ENCODE results near the gene BNIP3.
"Not testable (repeated sequence)": the region's sequence is repeated elsewhere in the genome, so short reads cannot be mapped to it uniquely, and the experiment has no call there.

Gene BNIP3

GRCh38 chr10:131977323-131978096 lies 4.2 kb downstream of the BNIP3 start:
- ATAC-seq = no peak

GRCh38 chr10:131975796-131976195 lies 5.9 kb downstream of the BNIP3 start:
- ATAC-seq = no peak

- ATAC-seq = no peak
Observed at GRCh38 chr10:131975003-131975402, 6.7 kb downstream of the BNIP3 start.

- no peak for ATAC-seq
Observed at GRCh38 chr10:131974034-131974817, 7.5 kb downstream of the BNIP3 start.

GRCh38 chr10:131973160-131973951 lies 8.4 kb downstream of the BNIP3 start:
- peak; percentile 8 to 10 for ATAC-seq

- peak; percentile 64 to 75 for ATAC-seq
Observed at GRCh38 chr10:131972474-131973071, 9.2 kb downstream of the BNIP3 start.

GRCh38 chr10:131971591-131971990 lies 10.1 kb downstream of the BNIP3 start:
- ATAC-seq = no peak

GRCh38 chr10:131970946-131971345 lies 10.8 kb downstream of the BNIP3 start:
- no peak for ATAC-seq

DNA sequence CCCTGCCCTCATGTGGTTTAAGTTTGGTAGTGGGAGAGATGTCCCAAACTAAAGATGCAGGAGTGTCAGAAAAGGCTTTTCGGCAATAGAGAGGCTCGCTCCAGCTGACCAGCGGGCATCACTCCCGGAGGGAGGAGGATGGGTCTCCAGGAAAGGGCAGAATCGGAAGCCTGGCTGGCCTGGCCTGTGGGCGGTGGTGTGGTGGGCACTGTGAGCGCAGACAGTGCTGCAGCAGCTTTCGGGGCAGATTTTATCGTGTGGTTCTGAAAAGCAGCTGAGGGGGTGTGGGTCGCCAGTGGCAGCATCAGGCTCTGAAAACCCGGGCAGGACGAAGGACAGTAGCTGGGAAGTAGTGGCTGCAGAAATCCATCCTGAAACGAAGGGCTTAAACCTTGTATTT lies 12.8 kb downstream of the BNIP3 start:
- no peak for ATAC-seq

DNA sequence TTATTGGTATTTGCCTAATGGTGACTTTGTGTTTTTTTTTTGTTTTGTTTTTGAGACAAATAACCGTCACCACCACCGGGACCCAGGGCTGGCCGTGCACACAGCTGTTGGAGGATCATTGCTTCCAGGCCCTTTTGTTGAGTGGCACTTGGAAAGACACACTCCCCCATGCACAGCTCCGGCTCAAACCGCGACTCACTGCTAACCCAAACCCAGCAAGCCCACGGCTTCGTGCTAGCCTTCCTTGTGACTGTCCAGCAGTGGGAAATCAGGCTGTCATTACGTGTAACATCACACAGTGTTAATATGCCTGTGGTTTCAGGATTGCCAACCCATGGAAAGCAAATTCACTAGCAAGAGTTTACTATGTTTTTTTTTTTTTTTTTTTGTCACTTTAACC lies 17.4 kb downstream of the BNIP3 start:
- ATAC-seq = no peak

DNA sequence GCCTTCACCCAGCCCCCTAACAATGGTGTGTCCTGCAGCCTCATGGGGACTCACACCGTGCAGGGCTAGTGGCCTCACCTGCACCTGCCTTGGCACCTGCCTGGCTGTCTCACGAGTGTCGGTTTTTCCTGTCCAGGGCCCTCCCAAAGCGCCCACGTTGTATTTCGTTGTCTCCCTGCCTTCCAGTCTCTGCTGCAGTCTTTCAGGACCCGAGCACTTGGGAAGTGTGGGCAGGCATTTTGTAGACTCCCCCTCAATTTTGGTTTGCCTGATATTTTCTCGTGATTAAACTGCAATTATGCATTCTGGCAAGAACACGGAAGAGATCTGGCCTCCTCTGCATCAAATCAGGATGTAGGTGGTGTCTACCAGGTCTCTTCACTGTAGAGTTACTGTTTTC lies 17.9 kb downstream of the BNIP3 start:
- no peak for ATAC-seq

DNA sequence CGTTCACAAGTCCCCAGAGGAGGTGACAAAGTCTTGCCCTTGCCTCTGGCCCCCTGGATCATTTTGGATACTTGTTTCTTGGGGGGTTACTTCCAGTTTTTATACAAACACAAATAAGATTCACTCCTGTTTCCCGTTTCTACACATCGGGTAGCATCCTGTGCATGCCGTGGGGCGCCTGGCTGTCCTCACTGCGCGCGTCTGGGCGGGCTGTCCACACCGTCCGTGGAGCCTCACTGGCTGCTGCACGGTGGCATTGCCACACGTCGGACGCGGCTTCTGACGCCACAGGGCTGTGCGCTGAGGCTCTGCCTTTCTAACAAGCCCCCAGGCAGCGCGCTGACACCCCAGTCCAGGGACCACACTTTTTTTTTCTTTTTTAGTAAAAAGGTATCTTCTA lies 18.4 kb downstream of the BNIP3 start:
- no peak for ATAC-seq

- no peak for ATAC-seq
Observed at GRCh38 chr10:131961777-131962662, 19.7 kb downstream of the BNIP3 start.

DNA sequence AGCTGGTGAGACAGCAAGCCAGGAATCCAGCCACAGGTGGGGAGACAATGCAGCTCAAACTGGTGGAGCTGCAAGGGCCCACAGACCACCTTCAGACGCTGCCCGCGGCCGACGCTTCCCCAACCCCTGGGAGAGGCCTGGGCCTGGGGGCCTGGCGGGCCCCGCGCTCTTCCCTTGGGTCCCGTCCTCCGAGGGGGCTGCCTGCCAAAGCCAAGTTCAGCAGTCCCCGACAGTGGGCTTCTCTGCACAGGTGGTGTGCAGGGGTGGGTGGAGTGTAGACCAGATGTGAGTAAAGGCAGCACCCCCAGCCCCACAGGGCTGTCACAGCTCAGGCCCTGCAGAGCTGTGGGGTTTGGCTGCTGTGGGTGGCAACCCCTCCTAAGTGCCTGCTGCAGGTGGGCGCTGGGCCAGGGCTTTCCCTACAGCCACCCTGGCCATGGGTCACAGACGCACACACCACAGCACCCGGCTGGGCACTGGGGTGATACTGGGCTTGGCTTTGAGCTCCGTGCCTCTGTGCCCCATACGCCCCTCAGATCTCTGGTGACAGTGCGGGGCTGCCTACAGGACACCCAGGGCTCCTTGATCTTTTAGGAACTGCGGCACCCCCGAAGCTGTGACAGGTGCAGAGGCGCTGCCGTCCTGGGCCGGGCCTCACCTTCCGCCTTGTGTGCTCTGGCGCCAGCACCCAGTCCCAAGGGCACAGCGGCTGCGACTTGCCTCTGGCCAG lies 20.5 kb downstream of the BNIP3 start:
- ATAC-seq = peak in 1 of 2 donors; percentile 9

DNA sequence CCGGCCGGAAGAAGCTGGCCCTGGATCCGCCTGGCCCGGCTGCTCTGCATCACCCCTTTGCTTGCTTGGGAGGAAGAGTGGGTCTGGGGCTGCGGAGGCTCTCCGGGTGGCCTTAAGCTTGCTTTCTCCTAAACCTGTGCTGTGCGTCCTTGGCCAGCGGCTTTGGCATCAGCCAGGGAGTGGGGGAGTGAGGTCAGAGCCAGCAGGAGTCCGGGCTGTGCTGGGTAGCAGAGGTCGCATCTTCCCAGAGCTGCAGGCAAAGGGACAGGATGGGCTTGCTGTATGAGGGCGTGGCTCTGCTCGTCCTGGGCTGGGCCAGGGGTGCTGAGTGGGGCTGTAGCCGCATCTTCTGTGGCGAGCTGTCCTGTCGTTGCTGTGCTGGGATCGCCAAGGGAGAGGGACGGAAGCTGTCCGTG lies 21.1 kb downstream of the BNIP3 start:
- no peak for ATAC-seq

GRCh38 chr10:131959841-131960240 lies 21.9 kb downstream of the BNIP3 start:
- ATAC-seq = no peak

DNA sequence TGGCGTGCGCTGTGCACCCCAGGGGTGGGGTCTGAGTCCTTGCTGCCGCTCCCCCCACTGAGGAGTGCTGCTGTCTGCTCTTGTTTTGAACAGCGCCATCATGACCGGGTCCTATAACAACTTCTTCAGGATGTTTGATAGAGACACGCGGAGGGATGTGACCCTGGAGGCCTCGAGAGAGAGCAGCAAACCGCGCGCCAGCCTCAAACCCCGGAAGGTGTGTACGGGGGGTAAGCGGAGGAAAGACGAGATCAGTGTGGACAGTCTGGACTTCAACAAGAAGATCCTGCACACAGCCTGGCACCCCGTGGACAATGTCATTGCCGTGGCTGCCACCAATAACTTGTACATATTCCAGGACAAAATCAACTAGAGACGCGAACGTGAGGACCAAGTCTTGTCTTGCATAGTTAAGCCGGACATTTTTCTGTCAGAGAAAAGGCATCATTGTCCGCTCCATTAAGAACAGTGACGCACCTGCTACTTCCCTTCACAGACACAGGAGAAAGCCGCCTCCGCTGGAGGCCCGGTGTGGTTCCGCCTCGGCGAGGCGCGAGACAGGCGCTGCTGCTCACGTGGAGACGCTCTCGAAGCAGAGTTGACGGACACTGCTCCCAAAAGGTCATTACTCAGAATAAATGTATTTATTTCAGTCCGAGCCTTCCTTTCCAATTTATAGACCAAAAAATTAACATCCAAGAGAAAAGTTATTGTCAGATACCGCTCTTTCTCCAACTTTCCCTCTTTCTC lies 26.0 kb downstream of the BNIP3 start:
- no peak for ATAC-seq

GRCh38 chr10:131954356-131954965 lies 27.3 kb downstream of the BNIP3 start:
- ATAC-seq = no peak

DNA sequence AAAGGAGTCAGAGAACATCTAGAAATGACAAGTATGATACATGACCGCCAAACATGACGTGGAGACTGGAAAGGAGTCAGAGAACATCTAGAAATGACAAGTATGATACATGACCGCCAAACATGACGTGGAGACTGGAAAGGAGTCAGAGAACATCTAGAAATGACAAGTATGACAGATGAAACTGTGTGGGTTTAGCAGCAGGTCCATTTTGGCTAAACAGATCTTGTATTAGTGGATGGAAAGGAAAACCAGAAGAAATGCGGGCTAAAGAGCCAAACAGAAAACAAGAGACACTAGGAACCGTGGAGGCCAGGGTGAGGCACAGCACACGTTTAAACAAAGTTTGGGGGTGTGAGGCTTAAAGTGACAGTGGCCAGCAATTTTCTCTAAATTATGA lies 31.8 kb downstream of the BNIP3 start:
- ATAC-seq = not testable (repeated sequence)

All from activated CD4-positive, CD25-positive, alpha-beta regulatory T cell treated with anti-CD3 and anti-CD28 coated beads, Interleukin-2, amount 50 U/mL, for 24 hours (primary cell).